D341Med (cell line): Measurements from ENCODE around the gene GET4.

Experiments
- DNase-seq: peaks from one replicate; pipeline ENCODE4 v3.0.0; 2012; ENCODE audit warnings: low spot score

The GET4 gene

DNA sequence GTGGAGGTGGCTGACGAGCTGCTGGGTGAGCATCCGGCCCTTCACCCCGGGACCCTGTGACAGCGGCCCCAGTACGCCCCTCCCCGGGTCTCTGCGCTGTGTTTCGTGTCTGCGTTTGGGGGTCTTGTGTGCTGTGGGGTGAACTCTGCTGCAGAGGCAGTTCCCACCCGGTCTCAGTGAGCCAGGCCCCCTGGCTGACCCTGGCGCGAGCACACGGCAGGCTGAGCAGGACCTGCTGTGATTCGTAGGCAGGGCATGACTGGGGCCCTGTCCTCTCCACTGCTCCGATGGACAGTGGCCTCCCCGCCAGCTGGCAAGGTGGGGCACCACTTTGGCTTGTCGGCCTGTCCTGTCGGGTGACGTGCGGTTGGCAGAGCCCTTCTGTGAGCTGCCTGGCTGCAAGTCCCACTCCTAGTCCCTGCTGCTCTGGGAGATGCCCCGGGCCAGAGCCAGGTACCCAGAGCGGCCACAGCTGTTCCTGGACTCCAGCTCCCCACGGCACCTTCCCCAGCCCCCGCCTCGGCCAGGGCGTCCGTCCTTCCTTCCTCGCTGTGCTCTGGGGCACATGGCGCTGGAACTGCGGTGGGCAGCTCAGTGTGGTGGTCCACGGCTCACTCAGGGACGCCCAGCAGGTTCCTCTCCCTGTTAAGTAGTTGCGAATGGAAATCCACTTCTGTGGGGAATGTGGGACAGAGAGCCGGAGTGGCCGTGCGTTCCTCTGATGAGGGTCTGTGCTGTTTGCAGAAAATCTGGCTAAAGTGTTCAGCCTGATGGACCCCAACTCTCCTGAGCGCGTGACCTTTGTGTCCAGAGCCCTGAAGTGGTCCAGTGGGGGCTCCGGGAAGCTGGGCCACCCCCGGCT lies 10.5 kb downstream of the GET4 start:
- no peak for DNase-seq

DNA sequence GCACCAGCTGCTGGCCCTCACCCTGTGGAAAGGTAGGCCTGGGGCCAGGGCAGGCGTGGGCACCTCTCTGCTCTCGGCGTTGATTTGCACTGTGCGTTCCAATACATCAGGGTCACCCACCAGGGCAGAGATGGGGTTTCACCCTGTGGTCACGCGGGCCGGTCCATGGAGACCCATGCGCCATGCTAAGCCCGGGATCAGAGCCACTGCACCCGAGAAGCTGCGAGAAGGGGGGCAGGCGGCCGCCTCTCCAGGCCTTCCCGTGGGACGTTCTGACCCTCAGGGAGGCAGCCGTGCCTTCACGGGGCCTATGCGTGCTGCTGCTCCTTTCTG lies 11.1 kb downstream of the GET4 start:
- DNase-seq: no peak

DNA sequence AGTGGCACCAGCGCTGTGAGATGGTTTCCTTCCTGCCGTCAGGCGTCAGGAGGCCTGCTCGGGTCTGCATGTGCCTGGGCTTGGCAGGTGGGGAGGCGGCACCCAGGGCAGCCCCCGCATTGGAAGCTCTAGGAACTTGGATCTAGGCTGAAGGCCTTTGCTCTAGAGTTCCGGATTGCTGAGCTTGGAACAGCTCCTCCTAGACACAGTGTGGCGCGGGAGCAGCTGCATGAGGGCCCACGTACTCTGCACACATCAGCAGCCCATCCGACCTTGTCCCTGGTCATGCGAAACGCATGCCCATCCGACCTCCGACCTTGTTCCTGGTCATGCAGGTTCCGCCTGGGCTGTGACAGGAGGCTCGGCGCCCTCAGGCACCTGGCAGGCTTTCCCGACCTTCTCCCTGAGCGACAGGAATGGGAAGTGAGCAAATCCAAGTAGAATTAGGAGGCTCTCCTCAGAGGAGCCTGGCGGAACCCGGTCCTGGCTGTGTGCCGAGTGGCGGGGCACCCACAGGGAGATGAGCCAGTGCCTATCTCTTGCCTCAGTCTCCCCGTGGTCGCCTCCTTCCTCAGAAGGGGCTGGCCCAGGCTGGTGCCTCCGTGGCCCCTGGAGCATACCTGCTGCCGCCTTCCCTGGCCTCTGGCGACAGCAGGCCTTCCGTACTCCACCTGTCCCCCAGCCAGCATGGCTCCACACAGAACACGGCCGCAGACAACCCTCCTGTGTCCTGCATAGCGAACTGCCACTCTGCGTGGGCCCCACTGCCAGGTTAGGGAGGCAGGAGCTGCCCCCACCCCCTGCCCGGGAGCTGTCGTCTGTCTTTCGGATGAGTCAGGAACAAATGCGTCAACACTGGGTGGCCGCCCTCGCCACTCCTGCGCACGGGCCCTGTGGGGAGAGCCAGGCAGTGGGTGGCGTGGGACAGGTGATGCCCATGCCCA lies 12.0 kb downstream of the GET4 start:
- DNase-seq: no peak

DNA sequence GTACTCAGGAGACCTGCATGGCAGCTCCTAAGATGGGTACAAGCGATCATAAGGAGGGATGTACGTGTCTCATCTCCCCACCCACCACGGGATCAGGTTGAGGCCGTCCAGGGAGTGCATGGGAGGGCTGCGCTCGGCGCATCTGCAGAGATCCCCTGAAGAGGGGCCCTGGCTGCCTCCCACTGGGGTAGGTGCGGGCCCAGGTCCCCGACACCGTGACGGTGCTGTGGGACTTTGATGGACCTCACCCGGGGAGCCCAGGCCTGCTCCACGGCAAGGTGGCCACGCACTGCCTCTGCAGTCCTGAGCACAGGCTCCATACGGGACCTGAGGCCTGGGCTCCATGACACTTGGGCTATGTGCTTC lies 12.7 kb downstream of the GET4 start:
- no peak for DNase-seq

DNA sequence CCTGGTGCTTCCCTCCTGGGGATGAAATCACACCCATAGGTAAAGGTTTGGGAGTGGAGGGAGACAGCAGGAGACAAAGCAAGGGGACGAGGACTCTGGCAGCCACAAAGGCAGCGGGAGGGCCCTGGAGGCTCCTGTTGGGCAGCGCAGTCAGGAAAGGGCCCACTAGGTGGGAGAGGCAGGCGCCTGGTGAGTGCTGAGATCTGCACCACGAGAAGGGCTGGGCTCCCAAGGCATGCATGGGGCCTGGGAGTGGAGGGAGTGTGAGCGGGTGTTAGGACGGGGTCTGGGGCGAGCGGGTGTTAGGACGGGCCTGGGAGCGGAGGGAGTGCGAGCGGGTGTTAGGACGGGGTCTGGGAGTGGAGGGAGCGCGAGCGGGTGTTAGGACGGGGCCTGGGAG lies 13.0 kb downstream of the GET4 start:
- DNase-seq: no peak

DNA sequence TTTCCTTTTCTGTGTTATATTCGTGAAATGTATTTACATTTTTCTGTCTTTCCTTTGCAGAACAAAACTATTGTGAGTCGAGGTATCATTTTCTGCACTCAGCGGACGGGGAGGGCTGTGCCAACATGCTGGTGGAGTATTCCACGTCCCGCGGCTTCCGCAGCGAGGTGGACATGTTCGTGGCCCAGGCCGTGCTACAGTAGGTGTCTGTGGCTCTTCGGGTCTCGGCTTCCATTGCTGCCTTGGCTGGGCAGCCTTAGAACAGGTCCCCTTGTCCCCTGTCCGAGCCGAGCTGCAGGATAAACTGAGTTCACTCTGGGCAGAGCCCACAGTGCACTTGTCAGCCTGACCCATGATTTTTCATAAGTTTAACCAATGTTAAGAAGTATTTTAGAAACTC lies 14.5 kb downstream of the GET4 start:
- DNase-seq: no peak

DNA sequence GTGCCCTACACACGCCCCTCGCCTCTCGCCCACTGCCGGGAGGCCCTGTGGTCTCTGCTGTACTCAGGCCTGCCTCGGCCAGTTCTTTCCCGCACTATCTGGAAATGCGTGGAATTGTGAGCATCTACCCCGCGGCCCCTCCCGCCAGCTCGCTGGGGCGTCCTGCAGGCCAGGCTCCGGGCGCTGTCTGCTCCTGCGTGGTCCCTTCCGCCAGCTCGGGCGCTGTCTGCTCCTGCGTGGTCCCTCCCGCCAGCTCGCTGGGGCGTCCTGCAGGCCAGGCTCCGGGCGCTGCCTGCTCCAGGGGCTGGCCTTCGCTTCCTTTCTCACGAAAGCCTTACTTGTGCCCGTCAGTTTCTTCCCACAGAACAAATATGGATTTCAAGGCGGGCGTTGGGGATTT lies 14.9 kb downstream of the GET4 start:
- no peak for DNase-seq

DNA sequence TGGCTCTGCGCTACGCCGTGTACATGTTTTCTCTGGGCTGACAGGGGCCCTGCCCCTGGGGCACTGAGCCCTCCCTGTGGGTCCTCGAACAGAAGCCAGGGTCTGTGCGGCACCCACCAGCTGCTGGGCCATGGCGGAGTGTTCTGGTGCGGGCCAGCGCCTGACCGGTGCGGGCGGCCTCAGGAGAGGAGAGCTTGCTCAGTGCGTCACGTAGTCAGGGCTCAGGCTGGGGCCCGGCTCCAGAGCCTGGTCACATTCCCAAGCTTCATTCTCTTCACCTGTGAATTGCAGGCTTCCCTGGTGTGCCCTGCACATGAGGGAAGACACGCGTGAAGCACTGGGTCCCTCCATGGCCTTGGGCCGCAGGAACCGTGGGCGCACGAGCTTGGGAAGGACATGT lies 15.5 kb downstream of the GET4 start:
- DNase-seq: no peak

DNA sequence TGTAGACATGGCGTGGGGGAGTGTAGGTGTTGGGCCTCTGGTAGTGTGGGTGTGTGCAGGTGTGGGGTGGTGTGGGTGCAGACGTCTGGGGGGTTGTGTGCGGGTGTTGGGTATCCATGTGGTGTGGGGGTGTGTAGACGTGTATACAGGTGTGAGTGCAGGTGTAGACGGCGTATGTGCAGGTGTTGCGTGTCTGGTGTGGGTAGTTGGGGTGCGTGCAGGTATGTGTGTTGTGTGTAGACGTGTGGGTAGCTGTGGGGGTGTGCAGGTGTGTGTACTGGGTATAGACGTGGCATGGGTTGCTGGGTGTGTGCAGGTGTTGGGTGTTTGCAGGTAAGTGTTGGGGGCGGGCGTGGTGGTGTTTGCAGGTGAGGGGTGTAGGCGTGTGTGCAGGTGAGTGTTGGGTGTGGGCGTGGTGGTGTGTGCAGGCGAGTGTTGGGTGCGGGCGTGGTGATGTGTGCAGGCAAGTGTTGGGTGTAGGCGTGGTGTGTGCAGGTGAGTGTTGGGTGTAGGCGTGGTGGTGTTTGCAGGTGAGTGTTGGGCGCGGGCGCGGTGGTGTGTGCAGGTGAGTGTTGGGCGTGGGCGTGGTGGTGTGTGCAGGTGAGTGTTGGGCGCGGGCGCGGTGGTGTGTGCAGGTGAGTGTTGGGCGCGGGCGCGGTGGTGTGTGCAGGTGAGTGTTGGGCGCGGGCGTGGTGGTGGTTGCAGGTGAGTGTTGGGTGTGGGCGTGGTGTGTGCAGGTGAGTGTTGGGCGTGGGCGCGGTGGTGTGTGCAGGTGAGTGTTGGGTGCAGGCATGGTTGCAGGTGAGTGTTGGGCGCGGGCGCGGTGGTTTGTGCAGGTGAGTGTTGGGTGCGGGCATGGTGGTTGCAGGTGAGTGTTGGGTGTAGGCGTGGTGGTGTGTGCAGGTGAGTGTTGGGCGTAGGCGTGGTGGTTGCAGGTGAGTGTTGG lies 16.6 kb downstream of the GET4 start:
- no peak for DNase-seq

DNA sequence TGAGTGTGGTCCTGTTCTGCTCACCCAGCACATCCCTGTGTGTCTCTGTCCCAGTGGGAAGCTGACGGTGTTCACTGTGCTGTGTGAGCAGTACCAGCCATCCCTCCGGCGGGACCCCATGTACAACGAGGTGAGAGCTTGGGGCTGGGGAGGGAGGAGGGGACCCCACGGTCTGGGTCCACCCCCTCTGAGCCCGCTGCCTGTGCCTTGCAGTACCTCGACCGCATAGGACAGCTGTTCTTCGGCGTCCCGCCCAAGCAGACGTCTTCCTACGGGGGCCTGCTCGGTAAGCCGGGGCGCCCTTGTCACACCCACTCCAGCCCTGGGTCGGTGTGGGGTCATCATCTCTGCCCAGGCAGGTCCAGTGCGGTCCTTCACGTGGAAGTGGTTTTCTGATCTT lies 17.3 kb downstream of the GET4 start:
- DNase-seq: no peak

DNA sequence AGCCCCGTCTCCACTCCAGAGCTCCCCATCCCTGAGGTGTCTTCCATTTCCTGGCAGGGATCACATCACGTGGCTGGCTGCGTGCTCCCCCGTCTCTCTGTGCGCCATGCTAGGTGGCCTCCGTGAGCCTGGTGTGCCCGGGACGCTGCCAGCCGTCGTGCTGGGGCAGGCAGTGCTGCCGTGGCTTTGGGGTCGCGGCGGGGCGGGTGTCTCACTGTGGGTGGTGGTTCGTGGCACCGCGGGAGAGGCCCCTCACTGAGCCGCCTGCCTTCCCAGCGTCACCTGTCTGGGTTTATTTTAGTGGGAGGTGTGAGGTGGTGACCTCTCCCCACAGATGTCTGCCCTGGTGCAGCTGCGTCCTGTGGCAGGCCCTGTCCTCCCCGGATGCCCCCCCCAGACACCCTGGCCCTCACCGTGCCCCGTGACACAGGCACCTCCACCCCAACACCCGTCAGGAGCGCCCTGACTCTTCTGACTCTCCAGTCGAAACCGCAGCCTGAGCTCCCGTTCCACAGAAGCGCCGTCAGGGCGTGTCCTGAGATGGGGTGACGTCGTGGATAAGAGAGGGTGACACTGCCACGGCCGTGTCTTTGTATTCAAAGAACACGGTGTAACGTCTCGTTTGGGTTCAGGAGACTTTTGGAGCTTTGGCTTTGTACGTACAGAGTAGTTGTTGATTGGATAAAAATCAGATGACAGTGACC lies 18.0 kb downstream of the GET4 start:
- no peak for DNase-seq

DNA sequence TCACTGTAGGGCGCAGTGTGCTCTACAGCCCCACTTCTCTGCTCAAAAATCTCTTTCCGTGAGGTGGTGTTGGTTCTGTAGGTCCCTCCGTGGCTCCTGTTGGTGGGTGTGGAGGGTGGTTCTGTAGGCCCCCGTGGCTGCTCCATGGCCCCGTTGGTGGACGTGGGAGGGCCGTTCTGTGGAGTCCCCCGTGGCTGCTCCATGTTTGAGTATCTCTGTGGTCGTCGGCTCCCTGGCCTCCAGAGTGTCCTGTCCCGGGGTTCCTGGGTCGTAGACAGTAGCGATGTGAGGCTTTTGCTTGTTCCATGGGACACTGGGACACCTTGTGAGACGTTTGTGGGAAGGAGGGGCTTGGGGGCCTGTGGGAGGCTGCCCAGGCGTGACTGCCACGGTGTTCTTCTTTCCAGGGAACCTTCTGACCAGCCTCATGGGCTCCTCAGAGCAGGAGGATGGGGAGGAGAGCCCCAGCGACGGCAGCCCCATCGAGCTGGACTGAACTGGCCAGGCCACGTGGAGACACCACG lies 18.6 kb downstream of the GET4 start:
- DNase-seq: no peak

DNA sequence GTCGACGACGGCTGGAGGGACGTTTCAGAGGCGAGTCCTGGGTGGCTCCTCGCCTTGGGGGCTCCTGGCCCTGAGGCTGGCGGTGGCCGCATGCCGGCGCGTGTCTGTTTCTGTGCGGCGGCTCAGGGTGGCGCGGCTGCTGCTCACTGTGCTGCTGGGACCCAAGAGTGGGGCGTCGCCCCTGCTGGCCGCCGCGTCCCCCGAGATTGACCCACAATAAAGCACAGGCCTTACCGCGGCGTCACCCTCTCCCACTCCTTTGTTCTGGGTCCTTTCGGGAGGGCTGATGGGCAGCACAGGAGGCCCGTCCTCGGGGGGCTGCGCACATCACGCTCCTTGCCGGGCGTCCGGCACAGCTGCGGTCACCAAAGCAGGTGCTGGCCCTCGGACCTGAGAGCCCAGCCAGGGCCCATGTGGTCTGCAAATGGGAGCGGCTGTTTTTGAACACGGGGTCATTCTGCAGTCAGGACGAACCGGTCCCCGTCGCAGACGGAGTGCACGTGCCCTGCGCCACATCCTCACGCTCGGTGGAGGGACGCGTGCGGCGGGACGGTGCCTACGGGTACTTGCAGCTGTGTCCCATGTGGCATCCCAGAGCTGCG lies 19.2 kb downstream of the GET4 start:
- DNase-seq: no peak

DNA sequence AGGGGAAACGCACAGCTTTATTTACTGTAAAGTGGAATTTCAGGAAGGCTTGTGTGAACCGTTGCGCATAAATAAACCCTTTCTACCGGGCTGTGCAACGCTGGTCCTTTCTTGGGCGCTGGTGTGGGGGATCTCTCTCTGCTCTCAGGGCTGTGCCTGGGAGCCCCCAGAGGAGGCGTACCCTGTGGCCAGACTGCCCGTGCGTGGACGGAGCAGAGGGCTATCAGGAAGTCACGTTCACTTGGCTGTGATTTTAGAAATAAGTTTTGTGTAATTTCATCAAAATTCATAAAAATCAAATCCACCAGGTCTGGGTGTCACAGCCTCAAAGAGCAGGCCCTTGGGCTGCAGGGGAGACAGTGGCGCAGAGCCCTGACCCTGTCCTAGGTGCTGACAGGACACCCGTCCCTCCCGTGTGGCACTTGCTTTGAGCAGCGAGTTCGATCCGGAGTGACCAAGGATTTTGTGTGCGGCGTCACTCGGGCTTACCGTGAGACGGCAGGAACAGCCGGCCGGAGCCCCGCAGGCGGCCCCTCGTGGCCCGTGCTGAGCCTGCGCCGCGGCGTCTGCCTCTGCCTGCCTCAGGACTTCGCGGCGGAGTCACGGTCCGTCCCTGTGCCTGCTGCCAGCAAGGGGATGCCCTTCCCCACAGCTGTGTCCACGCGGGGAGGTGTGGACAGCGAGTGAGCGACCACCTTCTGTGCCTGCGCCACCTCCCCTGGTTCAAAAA lies 20.2 kb downstream of the GET4 start:
- DNase-seq: no peak

DNA sequence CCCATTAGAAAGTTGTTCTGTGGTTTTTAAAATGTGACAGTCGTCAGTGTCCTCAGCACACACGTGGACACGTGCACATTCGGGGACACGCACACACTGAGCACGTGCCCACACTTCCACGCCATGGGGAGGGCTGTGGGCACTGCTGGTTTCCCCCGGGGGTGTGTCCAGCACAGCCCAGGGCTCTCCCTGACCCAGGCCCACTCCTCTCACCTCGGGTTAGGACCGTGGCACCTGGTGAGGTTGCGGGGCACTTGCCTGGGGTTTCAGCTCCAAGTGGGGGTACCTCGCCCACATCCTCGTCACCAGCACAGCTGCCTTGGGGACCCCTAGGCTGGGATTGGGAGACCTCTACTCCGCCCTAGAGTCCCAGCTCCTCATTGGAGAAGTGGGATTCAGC lies 20.7 kb downstream of the GET4 start:
- DNase-seq: no peak

DNA sequence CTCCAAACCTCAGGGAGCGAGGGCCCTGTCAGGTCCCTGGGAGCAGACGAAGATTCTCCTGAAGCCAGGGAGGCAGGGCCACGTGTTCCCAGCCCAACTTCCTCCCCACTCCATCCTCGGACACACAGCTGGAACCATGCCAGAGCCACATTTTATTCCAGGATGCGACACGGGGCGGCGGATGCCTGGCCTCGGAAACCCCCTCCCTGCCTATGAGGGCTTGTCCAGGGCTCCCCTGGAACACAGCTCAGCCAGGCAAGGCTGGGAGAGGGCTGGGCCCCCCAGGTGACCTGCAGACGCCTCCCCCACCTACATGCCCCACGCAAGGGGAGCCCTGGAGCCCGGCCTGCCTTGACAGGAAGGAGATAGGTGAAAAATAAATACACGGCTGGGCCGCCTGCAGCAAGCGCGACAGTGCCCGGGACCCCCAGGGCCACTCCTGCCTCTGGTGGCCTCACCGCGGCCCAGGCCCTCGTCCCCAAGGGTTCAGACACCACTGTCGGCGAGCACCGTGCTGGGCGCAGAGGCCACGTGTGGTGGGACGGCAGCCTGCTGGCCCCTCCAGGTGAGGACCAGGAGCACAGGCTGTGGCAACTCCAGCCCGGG lies 21.5 kb downstream of the GET4 start:
- no peak for DNase-seq

DNA sequence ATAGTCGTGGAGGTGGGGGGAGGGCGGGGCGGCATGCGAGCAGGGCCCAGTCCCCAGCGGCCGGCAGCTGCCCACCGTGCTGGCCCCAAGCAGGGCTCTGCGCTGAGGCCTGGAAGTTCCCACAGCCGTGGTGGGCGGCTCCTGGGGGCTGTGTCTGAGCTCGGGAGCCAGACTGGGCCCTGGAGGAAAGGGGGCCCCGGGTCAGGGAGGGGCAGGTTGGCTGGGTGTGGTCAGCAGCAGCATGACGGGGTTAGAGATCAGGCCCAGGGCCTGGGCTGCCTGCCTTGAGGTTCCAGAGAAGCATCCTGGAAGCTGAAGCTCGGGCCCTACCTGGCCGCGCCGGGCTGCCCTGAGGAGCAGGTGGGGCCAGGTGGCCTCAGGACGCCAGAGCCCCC lies 22.1 kb downstream of the GET4 start:
- no peak for DNase-seq

DNA sequence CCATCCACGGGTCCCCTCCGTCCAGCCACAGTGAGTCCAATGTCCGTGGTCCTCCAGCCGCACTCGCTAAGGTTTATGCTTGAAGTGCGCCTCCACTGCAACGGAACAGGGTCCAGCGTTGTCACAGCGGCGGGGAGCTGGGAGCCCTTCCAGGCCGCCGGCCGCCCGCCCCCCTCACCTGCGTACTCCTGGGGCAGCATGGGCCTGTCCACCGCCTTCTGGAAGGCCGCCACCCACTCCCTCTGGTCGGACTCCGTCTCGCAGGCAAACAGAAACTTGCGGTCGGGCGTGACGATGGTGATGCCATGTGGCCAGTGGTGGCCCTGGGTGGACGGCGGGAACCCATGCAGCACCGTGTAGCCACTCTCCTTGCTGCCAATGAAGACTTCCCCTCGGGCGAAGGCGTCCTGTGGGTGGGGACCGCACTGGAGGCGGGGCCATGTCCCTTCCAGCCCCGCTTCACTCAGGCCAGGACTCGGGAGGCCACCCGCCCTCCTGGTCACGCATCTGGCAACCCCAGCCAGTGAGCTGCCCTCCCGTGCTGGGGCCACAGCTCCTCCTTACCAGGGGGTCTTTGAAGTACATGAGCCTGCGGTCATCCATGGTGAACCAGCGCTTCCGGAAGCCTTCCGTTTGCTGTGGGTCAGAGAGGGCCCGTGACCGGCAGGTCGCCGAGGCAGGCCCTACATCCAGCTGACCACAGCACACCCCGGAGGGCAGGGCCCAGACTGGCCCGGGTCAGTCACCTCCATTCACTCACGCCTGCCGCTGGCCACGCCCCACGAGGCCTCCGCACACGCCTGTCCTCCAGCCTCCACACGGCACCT lies 22.7 kb downstream of the GET4 start:
- no peak for DNase-seq

DNA sequence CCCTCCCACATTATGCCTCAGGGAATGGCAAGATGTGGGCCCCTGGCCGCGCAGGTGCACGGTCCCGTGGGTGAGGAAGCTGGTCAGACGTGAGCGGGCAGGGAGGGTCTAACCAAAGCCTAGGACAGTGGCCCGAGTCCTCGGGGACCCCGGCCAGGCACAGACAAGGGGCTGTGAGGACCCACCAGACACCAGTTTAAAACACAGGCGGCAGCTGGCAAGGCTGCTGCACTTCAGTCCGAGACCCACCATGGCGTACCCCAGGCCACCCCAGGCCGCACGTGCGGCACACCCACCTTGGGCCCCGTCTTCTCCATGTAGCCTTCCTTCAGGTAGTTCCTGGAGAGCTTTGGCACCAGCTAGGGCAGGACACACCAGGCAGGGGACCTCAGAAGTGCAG lies 23.5 kb downstream of the GET4 start:
- DNase-seq: no peak
